CD8-positive, alpha-beta memory T cell (primary cell): Measurements from ENCODE around the gene DGUOK. TPM values are rescaled to one million over a fixed set of nuclear protein-coding genes. Genes with fewer than 3 reads are reported as not detected.

Source experiments
- CTCF ChIA-PET: fragments of 350-600 bp; sonication (Branson Sonifier 250); formaldehyde crosslinking; loops from one replicate; lab custom pipeline; 2021; ENCODE audit warnings: antibody characterized with exemption; lab: Charles Lee
- POLR2A ChIA-PET: fragments of 350-600 bp; sonication (Branson Sonifier 250); formaldehyde crosslinking; loops from one replicate; lab custom pipeline; 2021; ENCODE audit warnings: antibody characterized with exemption; lab: Charles Lee
- DNase-seq, 5 donors: peaks; one replicate each; pipeline versions ENCODE4 v3.0.0 to v3.0.0-alpha.2; 2020 to 2022; ENCODE audit warnings: mixed read lengths in 1 of 5
- H3K27ac ChIP-seq: one replicate; pipeline ENCODE4 v1.7.0; 2013; ENCODE audit warnings: low read depth, mild to moderate bottlenecking, low read length, moderate library complexity
- H3K27me3 ChIP-seq: 2 replicates; pipeline ENCODE4 v1.7.0; 2013; ENCODE audit warnings: low read length, mild to moderate bottlenecking; ENCODE audit not compliant: insufficient read depth, poor library complexity, severe bottlenecking
- H3K36me3 ChIP-seq: 2 replicates; pipeline ENCODE4 v1.7.0; 2013; ENCODE audit warnings: mild to moderate bottlenecking, low read length, moderate library complexity; ENCODE audit not compliant: insufficient read depth
- H3K4me1 ChIP-seq: 2 replicates; pipeline ENCODE4 v1.7.0; 2013; ENCODE audit warnings: mild to moderate bottlenecking, low read length, moderate library complexity; ENCODE audit not compliant: insufficient read depth
- H3K4me3 ChIP-seq: 2 replicates; pipeline ENCODE4 v1.7.0; 2013; ENCODE audit warnings: mild to moderate bottlenecking, low read length
- H3K9me3 ChIP-seq: 2 replicates; pipeline ENCODE4 v1.7.0; 2013; ENCODE audit warnings: mild to moderate bottlenecking, low read length
- H3K27ac Mint-ChIP-seq, 8 donors: one replicate each; pipeline ENCODE4 v1.8.0; 2020 to 2021; ENCODE audit warnings: mixed read lengths in 8 of 8, mild to moderate bottlenecking in 6 of 8, inconsistent platforms in 3 of 8, moderate library complexity in 3 of 8
- H3K27me3 Mint-ChIP-seq, 2 donors: one replicate each; pipeline ENCODE4 v1.8.0; 2020 to 2021; ENCODE audit warnings: mixed read lengths in 2 of 2, mild to moderate bottlenecking in 1 of 2, moderate library complexity in 1 of 2
- H3K36me3 Mint-ChIP-seq, 3 donors: one replicate each; pipeline ENCODE4 v1.8.0; 2020 to 2021; ENCODE audit warnings: mixed read lengths in 3 of 3, inconsistent platforms in 1 of 3, mild to moderate bottlenecking in 1 of 3
- H3K4me1 Mint-ChIP-seq, 3 donors: one replicate each; pipeline ENCODE4 v1.8.0; 2020 to 2021; ENCODE audit warnings: mixed read lengths in 3 of 3, inconsistent platforms in 1 of 3, mild to moderate bottlenecking in 1 of 3
- H3K4me3 Mint-ChIP-seq, 7 donors: one replicate each; pipeline ENCODE4 v1.8.0; 2020 to 2021; ENCODE audit warnings: mixed read lengths in 7 of 7, mild to moderate bottlenecking in 6 of 7, moderate library complexity in 4 of 7, inconsistent platforms in 2 of 7
- H3K9me3 Mint-ChIP-seq, 5 donors: one replicate each; pipeline ENCODE4 v1.8.0; 2020 to 2022; ENCODE audit warnings: mixed read lengths in 5 of 5, mild to moderate bottlenecking in 3 of 5, moderate library complexity in 2 of 5, inconsistent platforms in 1 of 5
- polyA plus RNA-seq: library from polyadenylated mRNA; unstranded; fragments of 300-500 nt; fragmentation: Illumina TruSeq; gene quantifications from one replicate; pipeline ENCODE4 v1.2.3, GENCODE V29; 2021
- total RNA-seq, 2 experiments: library from RNA; stranded (reverse); gene quantifications; one replicate each; pipeline ENCODE4 v1.2.3, GENCODE V29; 2021

DGUOK gene
- total and polyA plus RNA-seq, 3 experiments from 2014 or later = 96.6 to 188 (median 98.8) TPM

DNA sequence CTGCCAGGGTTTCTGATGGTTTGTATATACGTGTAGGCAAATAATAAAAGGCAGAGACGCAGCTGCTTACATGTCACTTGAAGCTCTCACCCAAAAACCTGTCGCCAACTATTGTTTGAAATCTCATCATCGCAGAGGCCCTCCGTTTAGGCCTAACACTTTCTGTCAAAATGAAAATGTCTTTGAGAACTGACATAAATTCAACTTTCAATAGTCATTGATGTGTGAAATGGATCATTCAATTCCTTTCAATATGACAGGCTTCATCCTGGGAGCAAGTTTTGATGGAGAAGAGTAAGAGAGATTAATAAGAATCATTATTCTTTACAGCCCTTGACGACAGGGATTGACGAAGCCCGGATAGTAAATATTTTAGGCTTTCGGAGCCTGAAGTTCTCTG lies 31.2 kb upstream of the DGUOK start:
- ChIA-PET CTCF (no interaction called here), POLR2A (interaction anchor here (1.0 kb wide), 1 partner anchor 32 kb away, joined by 3 read pairs; no protein-coding TSS in a partner anchor)
- no peaks in the 10 kb centered on the region for H3K36me3 Mint-ChIP-seq
- no peaks in the 10 kb centered on the region for H3K9me3 Mint-ChIP-seq
- H3K4me3 Mint-ChIP-seq = no peak overlapping the region
- Histone ChIP-seq H3K27me3 (no peaks in the 10 kb centered on the region), H3K9me3 (no peaks in the 10 kb centered on the region), H3K4me3 (no peak overlapping the region), H3K27ac (no peak overlapping the region), H3K36me3 (no peaks in the 10 kb centered on the region), H3K4me1 (peaks cover 21% of the 10 kb centered on the region)
- no peak for DNase-seq
- H3K27ac Mint-ChIP-seq = peak overlapping the region in 5 of 8 donors; percentile 18 to 100 (median 76)
- peaks cover 12 to 24% (median 23%) of the 10 kb centered on the region in 3 donors for H3K4me1 Mint-ChIP-seq
- H3K27me3 Mint-ChIP-seq = peaks cover 0 to 3% of the 10 kb centered on the region in 2 donors

DNA sequence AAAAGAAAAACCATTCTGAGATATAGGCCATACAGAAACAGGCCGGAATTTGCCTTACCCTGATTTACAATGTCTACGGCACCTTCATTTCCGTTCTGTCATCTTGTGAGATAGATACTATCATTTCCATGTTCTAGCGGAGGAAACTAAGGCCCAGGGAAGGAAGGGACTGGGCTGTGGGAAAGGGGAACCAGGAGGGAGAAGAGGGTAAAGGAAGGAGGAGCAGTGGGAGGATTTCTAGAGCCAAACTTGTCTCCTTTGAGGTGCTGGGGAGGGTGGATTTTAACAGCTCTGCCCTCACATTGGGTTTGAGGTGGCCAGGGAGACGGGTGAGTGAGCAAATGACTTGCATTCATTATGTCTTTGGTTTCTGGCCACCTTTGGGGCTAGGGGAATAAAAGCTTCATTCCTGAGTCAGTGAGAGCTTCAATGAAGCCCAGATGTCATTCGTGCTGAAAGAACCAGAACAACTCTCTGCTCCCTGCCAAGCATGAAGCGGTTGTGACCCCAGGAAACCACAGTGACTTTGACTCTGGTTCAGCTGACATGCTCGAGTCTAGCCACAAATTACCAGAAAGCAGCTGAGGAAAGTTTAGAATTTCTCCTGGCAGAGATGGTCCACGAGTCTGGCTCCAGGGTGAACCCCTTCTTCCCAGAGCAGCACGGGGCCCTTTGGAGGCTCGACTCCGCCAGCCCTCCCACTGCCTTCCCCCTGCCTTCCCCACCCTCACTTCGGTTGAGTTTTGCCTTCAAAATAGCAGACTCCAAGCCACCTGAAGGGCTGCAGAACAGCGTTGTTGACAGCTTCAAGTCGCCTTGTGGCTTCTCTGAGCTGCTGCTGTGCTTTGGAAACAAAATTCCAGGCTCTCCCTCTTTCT lies 30.1 kb upstream of the DGUOK start:
- peaks cover 21% of the 10 kb centered on the region for H3K4me1 ChIP-seq
- no peaks in the 10 kb centered on the region for H3K9me3 ChIP-seq
- no peaks in the 10 kb centered on the region for H3K36me3 ChIP-seq
- no peak overlapping the region for H3K4me3 ChIP-seq
- DNase-seq = peak in 4 of 5 donors; percentile 5 to 54 (median 40)
- Mint-ChIP-seq H3K4me1 (peaks cover 12 to 24% (median 23%) of the 10 kb centered on the region in 3 donors), H3K9me3 (no peaks in the 10 kb centered on the region), H3K4me3 (peak overlapping the region; percentile 0 to 77 (median 45)), H3K27ac (peak overlapping the region; percentile 70 to 100 (median 93)), H3K36me3 (no peaks in the 10 kb centered on the region), H3K27me3 (peaks cover 0 to 3% of the 10 kb centered on the region in 2 donors)
- H3K27ac ChIP-seq = no peak overlapping the region
- ChIA-PET POLR2A (no interaction called here), CTCF (interaction anchor here (1.7 kb wide), 1 partner anchor 91 kb away, joined by 4 read pairs; no protein-coding TSS in a partner anchor)
- no peaks in the 10 kb centered on the region for H3K27me3 ChIP-seq

GRCh38 chr2:73897240-73897583 lies 29.5 kb upstream of the DGUOK start:
- ChIA-PET CTCF (interaction anchor here (1.7 kb wide), 1 partner anchor 90 kb away, joined by 4 read pairs; no protein-coding TSS in a partner anchor), POLR2A (no interaction called here)
- Mint-ChIP-seq H3K36me3 (no peaks in the 10 kb centered on the region), H3K27ac (peak overlapping the region in 7 of 8 donors; percentile 29 to 100 (median 94)), H3K27me3 (peaks cover under 1 to 3% of the 10 kb centered on the region in 2 donors), H3K4me3 (peak overlapping the region in 1 of 7 donors; percentile 77), H3K4me1 (peaks cover 12 to 24% (median 23%) of the 10 kb centered on the region in 3 donors), H3K9me3 (no peaks in the 10 kb centered on the region)
- H3K36me3 ChIP-seq = no peaks in the 10 kb centered on the region
- no peak for DNase-seq
- peaks cover 21% of the 10 kb centered on the region for H3K4me1 ChIP-seq
- H3K27me3 ChIP-seq = no peaks in the 10 kb centered on the region
- H3K27ac ChIP-seq = no peak overlapping the region
- H3K9me3 ChIP-seq = no peaks in the 10 kb centered on the region
- no peak overlapping the region for H3K4me3 ChIP-seq

GRCh38 chr2:73897934-73898333 lies 28.7 kb upstream of the DGUOK start:
- Mint-ChIP-seq H3K4me1 (peaks cover 12 to 24% (median 23%) of the 10 kb centered on the region in 3 donors), H3K4me3 (no peak overlapping the region), H3K36me3 (peaks cover 0 to 1% (median 0%) of the 10 kb centered on the region in 3 donors), H3K27me3 (peaks cover 3 to 6% of the 10 kb centered on the region in 2 donors), H3K9me3 (no peaks in the 10 kb centered on the region), H3K27ac (peak overlapping the region in 5 of 8 donors; percentile 14 to 97 (median 47))
- Histone ChIP-seq H3K9me3 (no peaks in the 10 kb centered on the region), H3K27me3 (no peaks in the 10 kb centered on the region), H3K4me1 (peaks cover 21% of the 10 kb centered on the region), H3K36me3 (no peaks in the 10 kb centered on the region), H3K4me3 (no peak overlapping the region), H3K27ac (no peak overlapping the region)
- no peak for DNase-seq
- ChIA-PET CTCF (interaction anchor here (1.7 kb wide), 1 partner anchor 90 kb away, joined by 4 read pairs; no protein-coding TSS in a partner anchor), POLR2A (no interaction called here)

DNA sequence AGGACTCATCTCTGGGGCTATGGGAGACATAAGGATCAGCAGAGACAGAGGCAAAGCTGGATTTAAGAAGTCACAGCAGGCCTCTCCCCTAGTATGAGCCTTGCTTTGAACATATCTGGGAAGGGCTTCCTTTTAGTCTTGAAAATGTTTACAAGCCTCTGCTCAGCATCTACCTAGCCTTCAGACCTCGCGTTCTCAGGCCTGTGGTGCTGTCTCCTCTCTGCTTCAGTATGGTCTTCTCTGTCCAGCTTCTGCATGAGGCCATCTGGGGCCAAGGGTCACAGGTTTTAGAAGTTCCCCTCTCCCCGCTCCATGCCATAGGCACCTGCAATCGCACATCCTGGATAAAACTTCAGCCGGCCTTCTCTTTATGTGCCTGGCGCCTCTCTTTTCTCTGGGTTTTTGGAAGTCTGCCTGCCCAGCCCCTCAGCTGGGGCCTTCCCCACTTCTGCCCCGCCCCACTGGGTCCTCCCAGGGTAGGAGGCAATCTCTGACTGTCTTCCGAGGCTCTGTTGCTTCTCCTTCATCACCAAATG lies 26.8 kb upstream of the DGUOK start:
- H3K9me3 ChIP-seq = no peaks in the 10 kb centered on the region
- H3K4me1 Mint-ChIP-seq = peaks cover 12 to 23% (median 19%) of the 10 kb centered on the region in 3 donors
- no peak overlapping the region for H3K4me3 Mint-ChIP-seq
- H3K27me3 ChIP-seq = no peaks in the 10 kb centered on the region
- peaks cover 3 to 6% of the 10 kb centered on the region in 2 donors for H3K27me3 Mint-ChIP-seq
- CTCF ChIA-PET = no interaction called here
- DNase-seq = no peak
- peaks cover 21% of the 10 kb centered on the region for H3K4me1 ChIP-seq
- no peaks in the 10 kb centered on the region for H3K36me3 ChIP-seq
- H3K9me3 Mint-ChIP-seq = no peaks in the 10 kb centered on the region
- H3K4me3 ChIP-seq = no peak overlapping the region
- no peak overlapping the region for H3K27ac ChIP-seq
- POLR2A ChIA-PET = no interaction called here
- H3K27ac Mint-ChIP-seq = no peak overlapping the region
- H3K36me3 Mint-ChIP-seq = peaks cover 0 to 1% (median 0%) of the 10 kb centered on the region in 3 donors

DNA sequence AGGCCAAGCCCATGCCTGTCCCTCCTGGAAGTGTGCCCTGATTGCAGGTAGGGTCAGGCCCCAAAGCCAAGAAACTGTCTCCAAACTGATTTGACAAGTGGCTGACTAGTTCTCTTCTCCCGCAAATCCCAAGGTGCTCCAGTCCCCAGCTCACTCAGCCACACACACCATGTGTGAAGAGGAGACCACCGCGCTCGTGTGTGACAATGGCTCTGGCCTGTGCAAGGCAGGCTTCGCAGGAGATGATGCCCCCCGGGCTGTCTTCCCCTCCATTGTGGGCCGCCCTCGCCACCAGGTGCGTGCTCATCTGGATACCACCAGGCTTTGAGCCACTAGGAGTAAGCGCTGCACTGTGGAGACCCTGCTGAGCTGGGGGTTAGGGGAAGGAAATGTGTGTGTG lies 25.5 kb upstream of the DGUOK start:
- peaks cover 10 to 14% (median 12%) of the 10 kb centered on the region in 3 donors for H3K4me1 Mint-ChIP-seq
- CTCF ChIA-PET = no interaction called here

GRCh38 chr2:73902284-73902683 lies 24.4 kb upstream of the DGUOK start:
- H3K27ac Mint-ChIP-seq = peak overlapping the region in 1 of 8 donors; percentile 22
- Histone ChIP-seq H3K4me3 (no peak overlapping the region), H3K9me3 (no peaks in the 10 kb centered on the region), H3K4me1 (peaks cover 4% of the 10 kb centered on the region), H3K36me3 (no peaks in the 10 kb centered on the region), H3K27me3 (no peaks in the 10 kb centered on the region), H3K27ac (no peak overlapping the region)
- CTCF ChIA-PET = no interaction called here
- H3K4me1 Mint-ChIP-seq = peaks cover 0 to 2% (median 1%) of the 10 kb centered on the region in 3 donors
- POLR2A ChIA-PET = no interaction called here
- H3K36me3 Mint-ChIP-seq = peaks cover 0 to 1% (median 0%) of the 10 kb centered on the region in 3 donors
- peaks cover 2 to 6% of the 10 kb centered on the region in 2 donors for H3K27me3 Mint-ChIP-seq
- H3K9me3 Mint-ChIP-seq = no peaks in the 10 kb centered on the region
- DNase-seq = no peak
- no peak overlapping the region for H3K4me3 Mint-ChIP-seq

More for the DNA sequence above, 25.5 kb upstream of the DGUOK start:
- no peak overlapping the region for H3K27ac Mint-ChIP-seq
- no peaks in the 10 kb centered on the region for H3K36me3 ChIP-seq
- no peak overlapping the region for H3K4me3 ChIP-seq
- H3K27me3 ChIP-seq = no peaks in the 10 kb centered on the region
- H3K9me3 ChIP-seq = no peaks in the 10 kb centered on the region
- no peaks in the 10 kb centered on the region for H3K9me3 Mint-ChIP-seq
- POLR2A ChIA-PET = no interaction called here
- H3K36me3 Mint-ChIP-seq = peaks cover 0 to 1% (median 0%) of the 10 kb centered on the region in 3 donors
- H3K27ac ChIP-seq = no peak overlapping the region
- DNase-seq = no peak
- peaks cover 15% of the 10 kb centered on the region for H3K4me1 ChIP-seq
- no peak overlapping the region for H3K4me3 Mint-ChIP-seq
- H3K27me3 Mint-ChIP-seq = peaks cover 3 to 6% of the 10 kb centered on the region in 2 donors

DNA sequence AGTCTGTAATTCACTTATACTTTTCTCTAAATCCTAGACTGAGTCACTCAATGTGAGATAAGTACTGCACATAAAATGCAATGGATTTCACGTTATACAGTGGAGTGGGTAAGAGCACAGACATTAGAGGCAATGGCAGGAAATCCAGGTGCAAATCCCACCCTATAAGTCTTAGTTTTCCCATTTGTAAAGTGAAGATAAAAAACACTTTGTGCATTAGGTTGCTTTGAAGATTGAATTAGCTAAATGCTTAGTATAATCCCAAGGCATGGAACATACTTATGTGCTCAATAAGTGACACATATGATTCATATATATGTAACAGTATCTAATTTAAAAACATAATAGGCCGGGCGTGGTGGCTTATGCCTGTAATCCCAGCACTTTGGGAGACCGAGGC lies 23.4 kb upstream of the DGUOK start:
- Mint-ChIP-seq H3K4me3 (no peak overlapping the region), H3K27ac (peak overlapping the region in 1 of 8 donors; percentile 65), H3K4me1 (peaks cover 0 to 3% (median 0%) of the 10 kb centered on the region in 3 donors), H3K9me3 (no peaks in the 10 kb centered on the region), H3K27me3 (peaks cover 2 to 6% of the 10 kb centered on the region in 2 donors), H3K36me3 (peaks cover 0 to 1% (median 0%) of the 10 kb centered on the region in 3 donors)
- Histone ChIP-seq H3K27me3 (no peaks in the 10 kb centered on the region), H3K36me3 (no peaks in the 10 kb centered on the region), H3K9me3 (no peaks in the 10 kb centered on the region), H3K4me3 (no peak overlapping the region), H3K27ac (no peak overlapping the region), H3K4me1 (no peaks in the 10 kb centered on the region)
- ChIA-PET CTCF (no interaction called here), POLR2A (no interaction called here)
- DNase-seq = no peak
